Fibroblast of skin of abdomen (primary cell): Measurements from ENCODE around the gene PUS3.
"Not testable (repeated sequence)": the region's sequence is repeated elsewhere in the genome, so short reads cannot be mapped to it uniquely, and the experiment has no call there.

ENCODE experiments used
- DNase-seq: peaks from one replicate; pipeline ENCODE4 v3.0.0-alpha.2; 2013

PUS3 gene

DNA sequence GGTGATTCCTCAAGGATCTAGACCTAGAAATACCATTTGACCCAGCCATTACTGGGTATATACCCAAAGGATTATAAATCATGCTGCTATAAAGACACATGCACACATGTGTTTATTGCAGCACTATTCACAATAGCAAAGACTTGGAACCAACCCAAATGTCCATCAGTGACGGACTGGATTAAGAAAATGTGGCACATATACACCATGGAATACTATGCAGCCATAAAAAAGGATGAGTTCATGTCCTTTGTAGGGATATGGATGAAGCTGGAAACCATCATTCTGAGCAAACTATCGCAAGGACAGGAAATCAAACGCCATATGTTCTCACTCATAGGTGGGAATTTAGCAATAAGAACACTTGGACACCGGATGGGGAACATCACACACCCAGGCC is 37.7 kb downstream of the PUS3 start:
- not testable (repeated sequence) for DNase-seq

DNA sequence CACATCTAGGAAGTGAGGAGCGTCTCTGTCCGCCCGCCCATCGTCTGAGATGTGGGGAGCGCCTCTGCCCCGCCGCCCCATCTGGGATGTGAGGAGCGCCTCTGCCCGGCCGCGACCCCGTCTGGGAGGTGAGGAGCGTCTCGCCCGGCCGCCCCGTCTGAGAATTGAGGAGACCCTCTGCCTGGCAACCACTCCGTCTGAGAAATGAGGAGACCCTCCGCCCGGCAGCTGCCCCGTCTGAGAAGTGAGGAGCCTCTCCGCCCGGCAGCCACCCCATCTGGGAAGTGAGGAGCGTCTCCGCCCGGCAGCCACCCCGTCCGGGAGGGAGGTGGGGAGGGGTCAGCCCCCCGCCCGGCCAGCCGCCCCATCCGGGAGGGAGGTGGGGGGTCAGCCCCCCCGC is 40.2 kb downstream of the PUS3 start:
- DNase-seq: not testable (repeated sequence)

DNA sequence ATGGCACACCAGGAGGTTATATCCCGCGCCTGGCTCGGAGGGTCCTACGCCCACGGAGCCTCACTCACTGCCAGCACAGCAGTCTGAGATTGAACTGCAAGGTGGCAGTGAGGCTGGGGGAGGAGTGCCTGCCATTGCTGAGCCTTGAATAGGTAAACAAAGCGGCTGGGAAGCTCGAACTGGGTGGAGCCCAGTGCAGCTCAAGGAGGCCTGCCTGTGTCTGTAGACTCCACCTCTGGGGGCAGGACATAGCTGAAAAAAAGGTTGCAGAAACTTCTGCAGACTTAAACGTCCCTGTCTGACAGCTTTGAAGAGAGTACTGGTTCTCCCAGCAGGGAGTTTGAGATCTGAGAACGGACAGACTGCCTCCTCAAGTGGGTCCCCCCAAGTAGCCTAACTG is 45.3 kb downstream of the PUS3 start:
- not testable (repeated sequence) for DNase-seq

DNA sequence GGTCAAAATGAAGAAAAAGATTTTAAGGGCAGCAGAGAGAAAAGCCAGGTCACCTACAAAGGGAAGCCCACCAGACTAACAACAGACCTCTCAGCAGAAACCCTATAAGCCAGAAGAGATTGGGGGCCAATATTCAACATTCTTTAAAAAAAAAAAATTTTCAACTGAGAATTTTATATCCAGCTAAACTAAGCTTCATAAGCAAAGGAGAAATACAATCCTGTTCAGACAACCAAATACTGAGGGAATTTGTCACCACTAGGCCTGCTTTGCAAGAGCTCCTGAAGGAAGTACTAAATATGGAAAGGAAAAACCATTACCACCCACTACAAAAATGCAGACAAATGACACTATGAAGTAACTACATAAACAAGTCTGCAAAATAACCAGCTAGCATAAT is 56.8 kb downstream of the PUS3 start:
- DNase-seq: no peak
